ENCODE data around the gene FAM170B. TPM values are rescaled to one million over a fixed set of nuclear protein-coding genes. Genes with fewer than 3 reads are reported as not detected.

Gene FAM170B
- total and polyA plus RNA-seq, 9 of the 15 experiments (the other 6 are each of a cell fraction or from before 2014, with no cell fraction given) = 0.11 to 0.21 TPM; not detected in 7

GRCh38 chr10:49083261-49083660 is 50.6 kb downstream of the FAM170B start (continued):
- TF ChIP-seq, protein P1, sequence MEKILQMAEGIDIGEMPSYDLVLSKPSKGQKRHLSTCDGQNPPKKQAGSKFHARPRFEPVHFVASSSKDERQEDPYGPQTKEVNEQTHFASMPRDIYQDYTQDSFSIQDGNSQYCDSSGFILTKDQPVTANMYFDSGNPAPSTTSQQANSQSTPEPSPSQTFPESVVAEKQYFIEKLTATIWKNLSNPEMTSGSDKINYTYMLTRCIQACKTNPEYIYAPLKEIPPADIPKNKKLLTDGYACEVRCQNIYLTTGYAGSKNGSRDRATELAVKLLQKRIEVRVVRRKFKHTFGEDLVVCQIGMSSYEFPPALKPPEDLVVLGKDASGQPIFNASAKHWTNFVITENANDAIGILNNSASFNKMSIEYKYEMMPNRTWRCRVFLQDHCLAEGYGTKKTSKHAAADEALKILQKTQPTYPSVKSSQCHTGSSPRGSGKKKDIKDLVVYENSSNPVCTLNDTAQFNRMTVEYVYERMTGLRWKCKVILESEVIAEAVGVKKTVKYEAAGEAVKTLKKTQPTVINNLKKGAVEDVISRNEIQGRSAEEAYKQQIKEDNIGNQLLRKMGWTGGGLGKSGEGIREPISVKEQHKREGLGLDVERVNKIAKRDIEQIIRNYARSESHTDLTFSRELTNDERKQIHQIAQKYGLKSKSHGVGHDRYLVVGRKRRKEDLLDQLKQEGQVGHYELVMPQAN (IDR thresholded peaks at IDR 0.05; ENCODE audit: borderline replicate concordance) = no peak
- TF ChIP-seq ZNF592 (IDR thresholded peaks at IDR 0.05) (no peak), ZNF444 (CRISPR knock-in tag; IDR thresholded peaks at IDR 0.05) (no peak), RBM39 (optimal IDR thresholded peaks at IDR 0.05; ENCODE audit: low read depth, low read length) (no peak), KLF10 (CRISPR knock-in tag; IDR thresholded peaks at IDR 0.05) (no peak), DDX20 (tag; IDR thresholded peaks at IDR 0.05; ENCODE audit: low read depth) (no peak), SMARCC2 (IDR thresholded peaks at IDR 0.05; ENCODE audit: low read depth) (no peak)

Data from K562 (cell line).